HEK293 (cell line): ENCODE data around the gene MELK.

Experiments
- CTCF ChIA-PET: fragments of 350-600 bp; formaldehyde crosslinking; extraction: SDS; loops from one replicate; lab custom pipeline; 2021; ENCODE audit warnings: antibody characterized with exemption; lab: Yijun Ruan, JAX
- POLR2A ChIA-PET: fragments of 300-600 bp; formaldehyde crosslinking; extraction: SDS; loops from one replicate; lab custom pipeline; 2020; ENCODE audit warnings: antibody characterized with exemption, inconsistent platforms; lab: Yijun Ruan, JAX
- H3K27ac ChIP-seq: fragments of 200-500 bp; sonication (Bioruptor generic); 2 replicates; pipeline ENCODE4 v1.5.1; 2014; ENCODE audit warnings: low read depth, low read length, control low read depth, inconsistent platforms; ENCODE audit errors: extremely low read depth
- H3K36me3 ChIP-seq, 2 experiments: fragments of 200-500 bp in 1 of 2; sonication (Bioruptor generic) in 1 of 2; 1 replicate in 1 of 2; 2 replicates in 1 of 2; pipeline ENCODE4 v1.5.1; 2014 to 2017; ENCODE audit warnings: inconsistent platforms in 2 of 2, low read length in 2 of 2; ENCODE audit not compliant: control insufficient read depth in 2 of 2, insufficient read depth in 1 of 2
- H3K4me1 ChIP-seq: fragments of 200-500 bp; sonication (Bioruptor generic); 2 replicates; pipeline ENCODE4 v1.5.1; 2014; ENCODE audit warnings: mild to moderate bottlenecking, low read length, inconsistent platforms; ENCODE audit not compliant: control insufficient read depth, insufficient read depth
- H3K4me3 ChIP-seq: 2 replicates; pipeline ENCODE4 v1.5.1; 2011; ENCODE audit warnings: low read depth, mild to moderate bottlenecking, control low read depth, low read length, moderate library complexity
- H3K9me3 ChIP-seq: fragments of 200-500 bp; sonication (Bioruptor generic); 2 replicates; pipeline ENCODE4 v1.5.1; 2014; ENCODE audit warnings: low read depth, low read length, inconsistent platforms; ENCODE audit not compliant: control insufficient read depth, insufficient read depth
- HOXD13 ChIP-seq: sonication (generic); formaldehyde crosslinking; IDR thresholded peaks from 2 replicates; pipeline ENCODE4 v1.8.0; 2022; ENCODE audit warnings: missing genetic modification reagents, borderline replicate concordance
- SP7 ChIP-seq: fragments of 450-650 bp; formaldehyde crosslinking; IDR thresholded peaks from 2 replicates; pipeline ENCODE4 v1.5.1; 2016; ENCODE audit warnings: missing biosample characterization, missing genetic modification characterization
- TSHZ1 ChIP-seq: fragments of 450-650 bp; formaldehyde crosslinking; IDR thresholded peaks from 2 replicates; pipeline ENCODE4 v1.5.1; 2016; ENCODE audit warnings: missing biosample characterization, missing genetic modification characterization, borderline replicate concordance
- WT1 ChIP-seq: fragments of 450-650 bp; formaldehyde crosslinking; IDR thresholded peaks from 2 replicates; pipeline ENCODE4 v1.5.1; 2016; ENCODE audit warnings: missing biosample characterization, missing genetic modification characterization
- YY1 ChIP-seq: fragments of 450-650 bp; formaldehyde crosslinking; IDR thresholded peaks from 2 replicates; pipeline ENCODE4 v1.5.1; 2018; ENCODE audit warnings: missing biosample characterization, missing genetic modification characterization
- ZBTB10 ChIP-seq: fragments of 450-650 bp; formaldehyde crosslinking; IDR thresholded peaks from 2 replicates; pipeline ENCODE4 v1.5.1; 2016; ENCODE audit warnings: missing biosample characterization, missing genetic modification characterization
- ZNF10 ChIP-seq: fragments of 450-650 bp; formaldehyde crosslinking; IDR thresholded peaks from 2 replicates; pipeline ENCODE4 v1.5.1; 2017; ENCODE audit warnings: missing biosample characterization, missing genetic modification characterization
- ZNF121 ChIP-seq: fragments of 450-650 bp; formaldehyde crosslinking; IDR thresholded peaks from 2 replicates; pipeline ENCODE4 v1.5.1; 2016; ENCODE audit warnings: missing biosample characterization, missing genetic modification characterization
- ZNF133 ChIP-seq: fragments of 450-650 bp; formaldehyde crosslinking; IDR thresholded peaks from 2 replicates; pipeline ENCODE4 v1.5.1; 2016; ENCODE audit warnings: missing biosample characterization, missing genetic modification characterization
- ZNF148 ChIP-seq: fragments of 450-650 bp; formaldehyde crosslinking; IDR thresholded peaks from 2 replicates; pipeline ENCODE4 v1.5.0; 2017; ENCODE audit warnings: missing biosample characterization, missing genetic modification characterization, borderline replicate concordance
- ZNF169 ChIP-seq: fragments of 450-650 bp; formaldehyde crosslinking; IDR thresholded peaks from 2 replicates; pipeline ENCODE4 v1.5.1; 2016; ENCODE audit warnings: missing biosample characterization, missing genetic modification characterization
- ZNF23 ChIP-seq: fragments of 450-650 bp; formaldehyde crosslinking; IDR thresholded peaks from 2 replicates; pipeline ENCODE4 v1.5.1; 2016; ENCODE audit warnings: missing biosample characterization, missing genetic modification characterization, borderline replicate concordance
- ZNF24 ChIP-seq: fragments of 450-650 bp; formaldehyde crosslinking; IDR thresholded peaks from 2 replicates; pipeline ENCODE4 v1.5.1; 2016; ENCODE audit warnings: missing biosample characterization, missing genetic modification characterization
- ZNF274 ChIP-seq, 2 experiments: fragments of 200-500 bp in 1 of 2; fragments of 450-650 bp in 1 of 2; sonication (Bioruptor generic) in 1 of 2; formaldehyde crosslinking in 1 of 2; IDR thresholded peaks; 2 replicates each; pipeline versions ENCODE4 v1.5.1 to v1.6.1; 2014 to 2016; ENCODE audit warnings: borderline replicate concordance in 1 of 2, inconsistent platforms in 1 of 2, low read length in 1 of 2, missing biosample characterization in 1 of 2, missing genetic modification characterization in 1 of 2
- ZNF558 ChIP-seq: fragments of 450-650 bp; formaldehyde crosslinking; IDR thresholded peaks from 2 replicates; pipeline ENCODE4 v1.5.1; 2016; ENCODE audit warnings: missing biosample characterization, missing genetic modification characterization
- ZNF610 ChIP-seq: fragments of 450-650 bp; formaldehyde crosslinking; IDR thresholded peaks from 2 replicates; pipeline ENCODE4 v1.5.1; 2016; ENCODE audit warnings: missing biosample characterization, missing genetic modification characterization, borderline replicate concordance
- ZNF664 ChIP-seq: fragments of 450-650 bp; formaldehyde crosslinking; IDR thresholded peaks from 2 replicates; pipeline ENCODE4 v1.5.1; 2016; ENCODE audit warnings: missing biosample characterization, missing genetic modification characterization
- ZNF707 ChIP-seq: fragments of 450-650 bp; formaldehyde crosslinking; IDR thresholded peaks from 2 replicates; pipeline ENCODE4 v1.5.1; 2016; ENCODE audit warnings: missing biosample characterization, missing genetic modification characterization

The MELK gene

GRCh38 chr9:36717276-36717675 is 144.6 kb downstream of the MELK start (continued):
- TF ChIP-seq ZNF24, result no peak
- TF ChIP-seq, all 188 proteins: peak for 0

- Histone ChIP-seq H3K4me3 (no peak overlapping the region), H3K27ac (no peak overlapping the region), H3K4me1 (no peaks in the 10 kb centered on the region), H3K9me3 (no peaks in the 10 kb centered on the region), H3K36me3 (no peaks in the 10 kb centered on the region)
- POLR2A ChIA-PET, result no interaction called here
- no peak for TF ChIP-seq HOXD13 (CRISPR knock-in tag)
- TF ChIP-seq ZNF610 (tag by site-specific recombination), result no peak
- no peak for TF ChIP-seq ZBTB10 (tag by site-specific recombination)
- no peak for TF ChIP-seq TSHZ1 (tag by site-specific recombination)
- TF ChIP-seq SP7 (tag by site-specific recombination), result no peak
- TF ChIP-seq ZNF133 (tag by site-specific recombination), result no peak
- no peak for TF ChIP-seq ZNF10 (tag by site-specific recombination)
- TF ChIP-seq ZNF558 (tag by site-specific recombination), result no peak
- TF ChIP-seq ZNF664 (tag by site-specific recombination), result no peak
- TF ChIP-seq WT1 (tag by site-specific recombination), result no peak
- no peak for TF ChIP-seq ZNF169 (tag by site-specific recombination)
- CTCF ChIA-PET, result interaction anchor here (1.0 kb wide), 1 partner anchor 10 kb away, joined by 3 read pairs; no protein-coding TSS in a partner anchor
Measured at GRCh38 chr9:36718612-36719011, 145.9 kb downstream of the MELK start.

- Histone ChIP-seq H3K36me3 (no peaks in the 10 kb centered on the region), H3K4me1 (no peaks in the 10 kb centered on the region), H3K27ac (no peak overlapping the region), H3K4me3 (no peak overlapping the region), H3K9me3 (no peaks in the 10 kb centered on the region)
- ChIA-PET CTCF (interaction anchor here (0.6 to 1.8 kb wide), 2 partner anchors 9 to 313 kb away, joined by 3 to 8 read pairs; no protein-coding TSS in a partner anchor), POLR2A (no interaction called here)
- no peak for TF ChIP-seq ZNF707 (tag by site-specific recombination)
- TF ChIP-seq YY1, result no peak
- TF ChIP-seq ZNF121 (tag by site-specific recombination), result no peak
- TF ChIP-seq ZNF274 (IDR thresholded peaks at IDR 0.05; ENCODE audit: low read length), result no peak
- no peak for TF ChIP-seq ZNF274 (tag by site-specific recombination; IDR thresholded peaks at IDR 0.05; ENCODE audit: borderline replicate concordance)
- no peak for TF ChIP-seq ZNF169 (tag by site-specific recombination)
- no peak for TF ChIP-seq ZNF148 (tag by site-specific recombination)
- no peak for TF ChIP-seq ZNF23
Measured at GRCh38 chr9:36720043-36720442, 147.3 kb downstream of the MELK start.
